GM12891 (cell line): ENCODE data around the gene COTL1.

Experiments
- POLR2A ChIP-seq: IDR thresholded peaks from 2 replicates; pipeline ENCODE4 v1.6.1; 2011; ENCODE audit warnings: low read depth, low read length, control low read depth
- POLR2AphosphoS5 ChIP-seq: IDR thresholded peaks from 2 replicates; pipeline ENCODE4 v1.6.1; 2011; ENCODE audit warnings: low read depth, low read length, control low read depth
- TAF1 ChIP-seq: IDR thresholded peaks from 2 replicates; pipeline ENCODE4 v1.6.1; 2011; ENCODE audit warnings: low read depth, low read length, control low read depth

DNA sequence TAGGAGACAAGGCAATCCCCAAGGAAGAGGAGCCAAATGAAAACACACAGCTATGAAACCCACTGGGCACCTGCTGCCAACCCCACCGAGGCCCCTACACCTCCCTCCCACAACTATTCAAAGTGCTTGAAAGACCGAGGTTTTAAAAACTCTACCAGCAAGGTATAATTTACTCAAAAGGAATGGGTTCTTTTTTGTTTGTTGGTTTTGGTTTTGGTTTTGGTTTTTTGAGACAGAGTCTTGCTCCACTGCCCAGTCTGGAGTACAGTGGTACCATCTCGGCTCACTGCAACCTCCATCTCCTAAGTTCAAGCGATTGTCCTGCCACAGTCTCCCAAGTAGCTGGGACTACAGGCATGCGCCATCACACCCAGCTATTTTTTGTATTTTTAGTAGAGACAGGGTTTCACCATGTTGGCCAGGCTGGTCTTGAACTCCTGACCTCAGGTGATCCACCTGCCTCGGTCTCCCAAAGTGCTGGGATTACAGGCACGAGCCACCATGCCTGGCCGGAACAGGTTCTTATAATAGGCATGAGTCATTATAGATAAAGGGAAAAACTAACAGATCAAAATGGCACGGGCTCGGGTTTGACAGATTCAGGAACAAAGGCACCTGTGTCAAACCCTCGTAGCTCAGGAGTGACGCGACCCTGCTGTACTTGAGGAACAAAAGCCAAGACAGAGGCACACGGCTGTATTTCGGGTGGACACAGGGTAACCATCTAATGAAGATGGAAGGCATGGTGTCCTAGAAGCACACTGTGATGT lies 40.7 kb downstream of the COTL1 start:
- no peak for TF ChIP-seq POLR2A
- no peak for TF ChIP-seq TAF1
- no peak for TF ChIP-seq POLR2AphosphoS5
